ENCODE measurements around the gene E2F2.
"Not testable (repeated sequence)": the region's sequence is repeated elsewhere in the genome, so short reads cannot be mapped to it uniquely, and the experiment has no call there.

The E2F2 gene

GRCh38 chr1:23521588-23521987, 9.4 kb downstream of the E2F2 start:
- H3K4me3 ChIP-seq (ENCODE audit: low read depth, low read length), result no peak overlapping the region
- no peak for DNase-seq (ENCODE audit: low read depth)
- TF ChIP-seq, protein P1, sequence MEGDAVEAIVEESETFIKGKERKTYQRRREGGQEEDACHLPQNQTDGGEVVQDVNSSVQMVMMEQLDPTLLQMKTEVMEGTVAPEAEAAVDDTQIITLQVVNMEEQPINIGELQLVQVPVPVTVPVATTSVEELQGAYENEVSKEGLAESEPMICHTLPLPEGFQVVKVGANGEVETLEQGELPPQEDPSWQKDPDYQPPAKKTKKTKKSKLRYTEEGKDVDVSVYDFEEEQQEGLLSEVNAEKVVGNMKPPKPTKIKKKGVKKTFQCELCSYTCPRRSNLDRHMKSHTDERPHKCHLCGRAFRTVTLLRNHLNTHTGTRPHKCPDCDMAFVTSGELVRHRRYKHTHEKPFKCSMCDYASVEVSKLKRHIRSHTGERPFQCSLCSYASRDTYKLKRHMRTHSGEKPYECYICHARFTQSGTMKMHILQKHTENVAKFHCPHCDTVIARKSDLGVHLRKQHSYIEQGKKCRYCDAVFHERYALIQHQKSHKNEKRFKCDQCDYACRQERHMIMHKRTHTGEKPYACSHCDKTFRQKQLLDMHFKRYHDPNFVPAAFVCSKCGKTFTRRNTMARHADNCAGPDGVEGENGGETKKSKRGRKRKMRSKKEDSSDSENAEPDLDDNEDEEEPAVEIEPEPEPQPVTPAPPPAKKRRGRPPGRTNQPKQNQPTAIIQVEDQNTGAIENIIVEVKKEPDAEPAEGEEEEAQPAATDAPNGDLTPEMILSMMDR (conservative IDR thresholded peaks at IDR 0.05; ENCODE audit: low read depth, low read length), result no peak

DNA sequence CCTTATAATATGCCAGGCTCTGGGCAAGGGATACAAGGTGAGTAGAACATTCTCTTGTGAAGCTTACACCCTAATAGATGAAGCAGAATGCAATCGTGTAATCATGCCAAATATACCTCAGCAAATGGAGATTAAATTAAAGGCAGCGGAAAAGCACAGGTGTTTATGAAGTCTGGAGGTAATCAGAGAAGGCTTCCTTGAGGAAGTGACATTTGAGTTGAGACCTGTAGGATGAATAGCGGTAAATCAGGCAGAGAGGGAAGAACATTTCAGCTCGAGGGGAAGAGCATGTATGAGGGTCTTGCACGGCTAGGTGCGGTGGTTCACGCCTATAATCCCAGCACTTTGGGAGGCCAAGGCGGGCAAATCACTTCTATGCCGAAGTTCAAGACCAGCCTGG, 13.5 kb downstream of the E2F2 start:
- no peak for DNase-seq (ENCODE audit: low read depth)
- TF ChIP-seq, protein P1 (conservative IDR thresholded peaks at IDR 0.05; ENCODE audit: low read depth, low read length), result no peak
- no peak overlapping the region for H3K4me3 ChIP-seq (ENCODE audit: low read depth, low read length)

- DNase-seq (ENCODE audit: low read depth), result no peak
- TF ChIP-seq, protein P1 (conservative IDR thresholded peaks at IDR 0.05; ENCODE audit: low read depth, low read length), result no peak
- H3K4me3 ChIP-seq (ENCODE audit: low read depth, low read length), result no peak overlapping the region
These were observed 15.1 kb downstream of the E2F2 start for GRCh38 chr1:23515905-23516304.

- H3K4me3 ChIP-seq (ENCODE audit: low read depth, low read length), result no peak overlapping the region
- no peak for DNase-seq (ENCODE audit: low read depth)
- TF ChIP-seq, protein P1 (conservative IDR thresholded peaks at IDR 0.05; ENCODE audit: low read depth, low read length), result no peak
These were observed 16.8 kb downstream of the E2F2 start for GRCh38 chr1:23514111-23514679.

- TF ChIP-seq, protein P1 (conservative IDR thresholded peaks at IDR 0.05; ENCODE audit: low read depth, low read length), result no peak
- H3K4me3 ChIP-seq (ENCODE audit: low read depth, low read length), result no peak overlapping the region
- DNase-seq (ENCODE audit: low read depth), result no peak
These were observed 21.1 kb downstream of the E2F2 start for GRCh38 chr1:23509896-23510295.

DNA sequence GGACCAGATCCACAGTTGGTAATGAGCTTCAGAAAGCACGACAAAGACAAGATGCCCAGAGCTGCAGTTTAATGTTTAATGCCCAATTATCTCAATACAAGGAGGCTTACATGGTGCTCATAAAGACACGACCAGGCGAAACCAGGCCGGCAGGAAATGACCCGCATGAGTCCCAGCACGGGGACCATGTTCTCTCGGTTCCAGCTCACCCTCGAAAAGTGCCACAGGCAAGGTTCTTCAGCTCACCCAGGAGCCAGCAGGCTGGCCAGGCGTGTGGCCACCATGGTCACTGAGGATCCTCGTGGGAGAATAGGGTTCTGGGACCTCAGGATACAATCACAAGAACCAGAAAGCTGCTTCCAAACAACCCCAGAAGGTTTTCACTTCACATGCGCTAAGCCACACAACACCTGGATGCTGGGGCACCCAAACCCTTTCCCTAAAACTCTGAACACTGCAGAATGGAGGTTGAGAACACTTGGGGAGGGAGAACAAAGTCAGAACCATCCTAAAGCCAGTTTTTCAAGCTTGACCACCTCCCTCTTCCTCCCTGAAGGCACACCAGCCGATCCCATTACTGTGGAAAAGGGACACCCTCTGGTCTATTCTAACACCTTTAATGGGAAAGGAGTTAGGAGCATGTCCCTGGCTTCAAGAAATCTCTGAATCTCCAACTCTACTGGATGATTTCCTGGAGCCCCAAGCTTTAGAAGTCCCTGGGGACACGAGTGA, 24.5 kb downstream of the E2F2 start:
- no peak overlapping the region for H3K4me3 ChIP-seq (ENCODE audit: low read depth, low read length)
- TF ChIP-seq, protein P1 (conservative IDR thresholded peaks at IDR 0.05; ENCODE audit: low read depth, low read length), result no peak
- DNase-seq (ENCODE audit: low read depth), result no peak

DNA sequence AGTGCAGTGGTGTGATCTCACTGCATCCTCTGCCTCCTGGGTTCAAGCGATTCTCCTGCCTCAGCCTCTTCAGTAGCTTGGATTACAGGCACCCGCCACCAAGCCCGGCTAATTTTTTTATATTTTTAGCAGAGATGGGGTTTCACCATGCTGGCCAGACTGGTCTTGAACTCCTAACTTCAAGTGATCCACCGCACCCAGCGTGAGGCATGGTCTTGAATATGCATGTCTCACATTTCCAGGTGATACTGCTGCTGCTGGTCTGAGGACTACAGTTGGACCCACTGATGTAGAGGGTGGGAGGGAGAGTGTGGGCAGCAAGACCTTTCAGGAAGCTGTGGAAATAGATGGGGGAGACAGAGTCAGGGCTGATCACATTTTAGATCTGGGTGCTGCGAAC, 25.2 kb downstream of the E2F2 start:
- no peak for DNase-seq (ENCODE audit: low read depth)
- H3K4me3 ChIP-seq (ENCODE audit: low read depth, low read length), result no peak overlapping the region
- TF ChIP-seq, protein P1 (conservative IDR thresholded peaks at IDR 0.05; ENCODE audit: low read depth, low read length), result no peak

DNA sequence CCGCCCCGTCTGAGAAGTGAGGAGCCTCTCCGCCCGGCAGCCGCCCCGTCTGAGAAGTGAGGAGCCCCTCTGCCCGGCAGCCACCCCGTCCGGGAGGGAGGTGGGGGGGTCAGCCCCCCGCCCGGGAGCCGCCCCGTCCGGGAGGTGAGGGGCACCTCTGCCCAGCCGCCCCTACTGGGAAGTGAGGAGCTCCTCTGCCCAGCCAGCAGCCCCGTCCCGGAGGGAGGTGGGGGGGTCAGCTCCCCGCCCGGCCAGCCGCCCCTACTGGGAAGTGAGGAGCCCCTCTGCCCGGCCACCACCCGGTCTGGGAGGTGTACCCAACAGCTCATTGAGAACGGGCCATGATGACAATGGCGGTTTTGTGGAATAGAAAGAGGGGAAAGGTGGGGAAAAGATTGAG, 26.9 kb downstream of the E2F2 start:
- DNase-seq (ENCODE audit: low read depth); H3K4me3 ChIP-seq (ENCODE audit: low read depth, low read length): not testable (repeated sequence)

All from choroid plexus epithelial cell (primary cell).